ENCODE data around the gene TRIP10.
"Not testable (repeated sequence)": the region's sequence is repeated elsewhere in the genome, so short reads cannot be mapped to it uniquely, and the experiment has no call there.

The TRIP10 gene

DNA sequence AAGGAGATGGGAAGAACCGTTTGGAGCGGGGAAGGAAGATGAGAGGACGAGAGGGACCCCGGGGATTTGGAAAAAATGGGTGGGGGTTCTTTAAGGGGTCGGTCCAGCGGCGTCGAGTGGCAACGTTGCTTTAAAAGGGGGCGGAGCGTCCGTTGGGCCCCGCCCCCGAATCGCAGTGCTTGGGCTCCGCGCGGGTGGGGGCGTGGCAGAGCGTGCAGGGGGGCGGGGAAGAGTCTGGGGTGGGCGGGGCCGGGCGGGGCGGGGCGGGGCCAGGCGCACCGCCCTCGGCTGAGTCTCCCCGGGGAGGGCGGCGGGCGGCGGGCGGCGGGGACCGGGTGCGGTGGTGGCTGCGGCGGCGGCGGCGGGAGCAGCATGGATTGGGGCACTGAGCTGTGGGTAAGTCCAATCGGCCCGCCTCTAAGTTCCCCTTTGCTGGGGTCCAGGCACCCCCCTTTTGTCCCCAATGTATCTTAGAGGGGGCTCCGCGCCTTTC is at the start of gene TRIP10:
TSS of gene TRIP10 (plus strand) at position 291 of the 493 bp plus-strand sequence. CDS start at position 373, 82 bp downstream.
- DNase-seq, result peak; percentile 83

GRCh38 chr19:6690160-6690885 is 49.2 kb upstream of the TRIP10 start:
- DNase-seq, result no peak

GRCh38 chr19:6691342-6691741 is 48.1 kb upstream of the TRIP10 start:
- no peak for DNase-seq

DNA sequence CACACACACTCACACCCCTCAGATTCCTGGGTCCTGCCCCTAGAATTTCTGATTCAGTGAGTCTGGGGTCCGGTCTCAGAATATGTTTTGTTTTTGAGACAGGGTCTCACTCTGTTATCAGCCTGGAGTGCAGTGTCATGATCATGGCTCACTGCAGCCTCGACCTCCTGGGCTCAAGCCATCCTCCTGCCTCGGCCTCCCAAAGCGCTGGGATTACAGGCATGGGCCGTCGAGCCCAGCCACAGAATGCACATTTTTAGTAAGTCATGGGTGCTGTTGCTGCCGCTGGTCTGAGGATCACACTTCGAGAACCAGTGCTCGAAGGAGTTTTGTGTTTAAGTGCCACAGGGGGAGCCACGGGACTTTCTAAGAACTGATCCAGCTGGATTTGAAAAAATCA is 47.5 kb upstream of the TRIP10 start:
- no peak for DNase-seq

DNA sequence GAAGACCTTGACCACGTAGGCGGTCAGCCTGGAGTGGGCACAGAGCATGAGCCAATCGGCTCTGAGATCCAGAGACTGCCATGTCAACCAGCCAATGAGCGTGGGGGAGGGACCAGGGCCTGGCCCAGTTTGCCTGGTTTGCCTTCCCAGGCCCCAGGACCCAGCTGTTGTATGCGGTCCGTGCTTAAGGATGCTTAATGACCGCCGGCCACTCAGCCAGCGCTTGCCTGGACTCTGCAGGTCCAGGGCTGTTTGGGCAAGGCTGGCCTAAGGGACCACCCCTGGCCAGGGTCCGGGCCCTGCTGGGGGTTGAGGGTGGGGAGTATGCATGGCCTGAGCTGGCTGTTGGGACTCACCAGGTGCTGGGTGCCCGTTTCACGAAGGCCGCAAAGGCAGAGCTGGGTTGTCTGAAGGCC is 46.4 kb upstream of the TRIP10 start:
- DNase-seq, result no peak

- no peak for DNase-seq
Observed at GRCh38 chr19:6693681-6694080, 45.8 kb upstream of the TRIP10 start.

- no peak for DNase-seq
Observed at GRCh38 chr19:6694147-6694815, 45.2 kb upstream of the TRIP10 start.

GRCh38 chr19:6696239-6696820 is 43.1 kb upstream of the TRIP10 start:
- no peak for DNase-seq

GRCh38 chr19:6697291-6697690 is 42.2 kb upstream of the TRIP10 start:
- DNase-seq, result no peak

DNA sequence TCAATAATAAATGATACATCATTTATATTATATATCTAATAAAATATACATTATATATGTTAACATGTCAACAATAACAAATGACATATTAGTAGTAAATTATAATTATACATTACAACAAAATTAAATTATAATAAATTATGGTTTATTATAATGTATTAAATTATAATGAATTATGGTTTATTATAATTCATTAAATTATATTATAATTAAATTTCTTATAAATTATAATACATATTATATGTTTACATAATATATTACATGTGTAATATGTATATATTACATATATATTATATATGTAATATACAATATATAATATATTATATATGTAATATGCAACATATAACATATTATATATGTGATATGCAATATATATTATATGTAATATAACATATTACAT is 39.5 kb upstream of the TRIP10 start:
- DNase-seq, result no peak

DNA sequence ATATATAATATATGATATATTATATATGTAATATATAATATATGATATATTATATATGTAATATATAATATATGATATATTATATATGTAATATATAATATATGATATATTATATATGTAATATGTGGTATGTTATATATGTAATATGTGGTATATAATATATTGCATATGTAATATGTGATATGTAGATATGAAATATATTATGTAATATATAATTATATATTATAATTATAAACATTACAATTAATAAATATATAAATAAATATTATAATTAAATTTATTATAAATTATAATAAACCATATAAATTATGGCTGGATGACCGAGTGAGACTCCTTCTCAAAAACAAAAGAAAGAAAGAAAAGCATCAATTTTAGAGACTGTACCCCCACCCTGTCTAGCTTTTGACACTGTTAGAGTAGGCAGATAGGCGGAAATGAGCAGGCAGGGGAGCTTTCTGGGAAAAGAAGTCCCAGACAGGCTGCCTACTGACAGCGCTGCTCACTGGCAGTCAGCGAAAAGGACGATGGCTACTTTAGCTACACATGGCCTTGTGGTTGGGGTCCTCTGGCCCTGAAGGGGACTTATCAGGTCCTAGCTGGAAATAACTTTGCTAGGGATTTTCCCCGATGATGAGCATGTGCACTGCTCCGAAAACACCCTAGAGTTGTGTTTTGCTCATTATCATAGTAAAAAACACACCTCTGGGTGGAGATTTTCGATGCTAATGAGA is 38.7 kb upstream of the TRIP10 start:
- DNase-seq, result no peak

GRCh38 chr19:6705931-6706632 is 33.4 kb upstream of the TRIP10 start:
- no peak for DNase-seq

- DNase-seq, result no peak
Observed at GRCh38 chr19:6706633-6706958, 32.9 kb upstream of the TRIP10 start.

DNA sequence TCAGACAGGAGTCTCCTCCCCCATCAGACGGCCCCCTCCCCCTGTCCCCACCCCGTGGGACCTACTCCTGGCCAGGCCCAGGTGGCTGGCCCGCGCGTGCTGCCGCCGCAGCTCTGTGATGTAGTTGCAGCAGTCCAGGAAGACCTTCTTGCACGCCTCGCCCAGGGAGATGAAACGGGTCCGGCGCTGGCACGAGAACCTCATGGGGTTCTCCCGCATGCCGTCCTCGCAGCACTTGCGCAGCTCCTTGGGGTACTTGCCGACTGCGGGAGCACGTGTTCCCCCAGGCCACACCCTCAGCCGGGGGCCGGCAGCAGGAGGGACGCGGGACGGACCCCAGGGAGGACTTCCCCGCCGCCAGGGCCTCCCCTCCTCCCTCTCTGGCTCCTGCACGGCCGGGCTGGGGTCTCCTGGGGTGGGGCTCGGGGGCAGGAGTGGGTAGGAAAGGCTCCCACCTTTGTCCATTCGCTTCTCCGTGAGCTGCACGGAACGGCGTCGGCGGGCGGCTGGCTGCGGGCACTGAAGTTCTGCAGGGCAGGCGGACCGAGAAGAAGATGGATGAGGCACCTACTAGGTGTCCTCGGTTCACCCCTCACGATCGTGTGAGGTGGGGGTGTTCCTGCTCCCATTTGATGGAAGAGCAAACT is 32.3 kb upstream of the TRIP10 start:
- no peak for DNase-seq

- DNase-seq, result no peak
Observed at GRCh38 chr19:6707658-6708018, 31.8 kb upstream of the TRIP10 start.

DNA sequence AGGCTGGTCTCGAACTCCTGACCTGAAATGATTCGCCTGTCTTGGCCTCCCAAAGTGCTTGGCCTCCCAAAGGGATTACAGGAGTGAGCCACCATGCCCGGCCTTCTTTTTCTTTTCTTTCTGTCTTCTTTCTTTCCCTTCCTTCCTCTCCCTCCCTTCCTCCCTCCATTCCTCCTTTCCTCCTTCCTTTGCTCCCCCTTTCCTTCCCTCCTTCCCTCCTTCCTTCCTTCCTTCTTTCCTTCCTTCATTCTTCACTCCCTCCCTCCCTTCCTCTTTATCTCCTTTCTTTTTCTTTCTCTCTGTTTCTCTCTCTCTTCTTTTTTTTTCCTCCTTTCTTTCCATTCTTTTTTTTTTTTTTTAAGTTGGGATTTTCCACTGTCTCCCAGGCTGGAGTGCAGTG is 31.1 kb upstream of the TRIP10 start:
- no peak for DNase-seq

DNA sequence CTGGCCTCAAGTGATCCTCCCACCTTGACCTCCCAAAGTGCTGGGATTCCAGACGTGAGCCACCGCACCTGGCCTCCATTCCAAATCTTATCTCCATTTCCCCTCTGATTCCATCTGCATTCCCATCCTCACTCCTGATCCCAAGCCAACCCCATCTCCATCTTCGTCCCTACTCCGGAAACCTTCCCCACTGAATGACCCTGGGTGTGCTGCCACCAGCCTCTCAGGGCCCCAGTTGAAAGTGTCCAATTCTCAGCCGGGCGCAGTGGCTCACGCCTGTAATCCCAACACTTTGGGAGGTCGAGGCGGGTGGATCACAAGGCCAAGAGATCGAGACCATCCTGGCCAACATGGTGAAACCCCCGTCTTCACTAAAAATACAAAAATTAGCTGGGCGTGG is 30.6 kb upstream of the TRIP10 start:
- not testable (repeated sequence) for DNase-seq

- DNase-seq, result no peak
Observed at GRCh38 chr19:6709549-6709948, 29.9 kb upstream of the TRIP10 start.

- DNase-seq, result no peak
Observed at GRCh38 chr19:6710273-6711077, 29.0 kb upstream of the TRIP10 start.

GRCh38 chr19:6711078-6711361 is 28.5 kb upstream of the TRIP10 start:
- DNase-seq, result no peak

DNA sequence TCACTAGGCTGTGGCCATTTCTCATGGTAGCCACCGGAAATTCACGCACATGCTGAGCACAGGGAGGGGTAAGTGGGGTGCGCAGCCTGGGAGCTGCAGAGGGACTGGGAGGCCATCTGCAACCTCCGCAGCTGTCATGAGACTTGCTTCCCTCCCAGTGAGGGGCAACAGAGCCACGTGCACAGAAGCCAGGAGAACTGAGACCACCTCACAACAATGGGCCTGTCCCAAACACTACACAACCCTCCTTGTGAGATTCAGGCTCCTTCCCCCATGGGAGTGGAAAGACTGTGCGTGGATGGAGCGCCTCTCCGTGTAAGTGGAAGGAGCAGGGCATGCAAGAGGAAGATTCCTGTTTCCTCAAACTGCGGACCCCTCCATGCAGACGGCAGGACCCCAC is 27.9 kb upstream of the TRIP10 start:
- DNase-seq, result no peak

- no peak for DNase-seq
Observed at GRCh38 chr19:6712231-6712630, 27.2 kb upstream of the TRIP10 start.
